NCI-H510A (cell line): ENCODE data around the gene IMPA2.
"Not testable (repeated sequence)": the region's sequence is repeated elsewhere in the genome, so short reads cannot be mapped to it uniquely, and the experiment has no call there.

Source experiments
- DNase-seq: peaks from one replicate; lab custom pipeline; 2025; lab: John Stamatoyannopoulos, UW

Gene IMPA2

GRCh38 chr18:11981192-11981542 is at the start of gene IMPA2:
Gene IMPA2, plus strand, starts transcription at chr18:11981507. Its CDS starts 163 bp downstream, at chr18:11981670.
- no peak for DNase-seq

DNA sequence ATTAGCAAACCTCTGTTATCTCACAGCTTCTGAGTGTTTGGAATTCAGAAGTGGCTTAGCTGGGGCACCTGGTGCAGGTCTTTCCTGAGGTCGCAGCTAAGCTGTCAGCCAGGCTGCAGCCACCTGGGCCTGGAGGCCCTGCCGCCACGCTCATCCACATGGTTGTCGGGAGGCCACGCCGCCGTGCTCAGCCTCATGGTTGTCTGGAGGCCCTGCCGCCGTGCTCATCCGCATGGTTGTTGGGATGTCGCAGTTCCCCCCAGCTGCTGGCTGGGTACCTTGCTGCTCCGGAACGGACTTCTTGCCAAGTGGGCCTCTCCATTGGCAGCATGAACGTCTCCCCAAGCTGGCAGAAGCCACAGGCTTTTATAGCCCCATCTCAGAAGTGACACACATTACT is 48.9 kb upstream of the IMPA2 start:
- DNase-seq: no peak

DNA sequence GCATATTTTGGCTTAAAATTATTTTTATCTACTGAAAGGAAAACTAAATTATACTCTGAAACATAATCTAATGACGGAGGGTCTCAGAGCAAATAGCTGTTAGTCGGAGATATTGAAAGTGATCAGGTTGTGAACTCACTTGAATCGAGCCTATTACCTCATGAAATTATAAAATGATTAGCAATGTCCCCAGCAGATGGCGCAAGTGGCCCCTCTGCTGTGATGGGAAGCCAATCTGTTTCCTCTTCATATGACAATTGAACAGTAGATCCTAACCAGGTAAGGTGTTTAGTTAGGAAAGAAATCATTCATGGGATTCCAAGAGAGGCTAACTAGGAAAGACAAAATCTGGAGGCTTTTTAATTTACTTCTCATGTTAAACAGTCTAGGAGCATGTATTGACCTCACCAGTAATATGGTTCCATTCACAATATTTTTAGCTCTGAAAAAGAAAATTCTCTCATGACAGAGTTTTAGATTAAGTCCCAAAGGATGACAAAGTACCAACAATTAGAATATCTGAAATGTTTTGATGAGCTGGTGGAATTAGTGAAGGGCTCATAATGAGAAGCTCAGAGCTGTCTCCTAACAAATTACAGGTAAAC is 43.3 kb upstream of the IMPA2 start:
- DNase-seq: peak; percentile 22

- no peak for DNase-seq
Observed at GRCh38 chr18:11940956-11941355, 40.4 kb upstream of the IMPA2 start.

DNA sequence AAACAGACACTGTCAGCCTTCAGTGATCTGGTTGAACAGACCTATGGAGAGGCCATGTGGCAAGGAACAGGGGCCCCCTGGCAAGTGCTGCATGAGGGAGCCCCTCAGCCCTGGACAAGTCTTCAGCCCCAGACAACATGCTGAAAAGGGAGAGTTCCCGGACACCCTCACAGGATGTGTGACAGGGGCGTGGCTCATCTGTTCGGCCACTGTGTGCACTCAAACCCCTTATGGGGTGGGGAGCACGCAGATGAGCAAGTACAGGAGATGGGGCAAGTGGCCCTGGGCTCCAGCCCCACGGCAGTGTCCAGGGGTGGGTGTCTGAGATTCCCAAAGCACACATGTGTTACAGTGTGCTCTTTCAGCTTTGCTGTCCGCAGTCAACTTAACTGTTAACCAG is 37.8 kb upstream of the IMPA2 start:
- DNase-seq: no peak

DNA sequence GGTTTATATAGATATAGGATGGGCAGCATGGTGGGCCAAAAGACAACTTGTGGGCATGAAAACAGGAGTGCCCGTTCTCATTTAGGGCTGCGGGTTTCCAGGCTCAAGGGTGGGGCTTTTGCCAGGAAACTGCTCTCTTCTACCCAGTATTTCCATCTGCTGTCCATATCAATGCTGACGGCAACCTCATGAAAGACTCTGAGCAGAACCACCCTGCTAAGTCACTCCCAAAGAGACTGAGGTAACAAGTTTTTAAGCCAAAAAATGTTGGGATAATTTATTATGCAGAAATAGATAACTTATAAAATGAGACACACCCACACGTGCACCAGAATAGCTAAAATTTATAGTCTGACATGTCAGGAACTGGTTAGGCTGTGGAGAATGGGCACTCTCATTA is 37.1 kb upstream of the IMPA2 start:
- DNase-seq: no peak

- no peak for DNase-seq
Observed at GRCh38 chr18:11944786-11945185, 36.5 kb upstream of the IMPA2 start.

DNA sequence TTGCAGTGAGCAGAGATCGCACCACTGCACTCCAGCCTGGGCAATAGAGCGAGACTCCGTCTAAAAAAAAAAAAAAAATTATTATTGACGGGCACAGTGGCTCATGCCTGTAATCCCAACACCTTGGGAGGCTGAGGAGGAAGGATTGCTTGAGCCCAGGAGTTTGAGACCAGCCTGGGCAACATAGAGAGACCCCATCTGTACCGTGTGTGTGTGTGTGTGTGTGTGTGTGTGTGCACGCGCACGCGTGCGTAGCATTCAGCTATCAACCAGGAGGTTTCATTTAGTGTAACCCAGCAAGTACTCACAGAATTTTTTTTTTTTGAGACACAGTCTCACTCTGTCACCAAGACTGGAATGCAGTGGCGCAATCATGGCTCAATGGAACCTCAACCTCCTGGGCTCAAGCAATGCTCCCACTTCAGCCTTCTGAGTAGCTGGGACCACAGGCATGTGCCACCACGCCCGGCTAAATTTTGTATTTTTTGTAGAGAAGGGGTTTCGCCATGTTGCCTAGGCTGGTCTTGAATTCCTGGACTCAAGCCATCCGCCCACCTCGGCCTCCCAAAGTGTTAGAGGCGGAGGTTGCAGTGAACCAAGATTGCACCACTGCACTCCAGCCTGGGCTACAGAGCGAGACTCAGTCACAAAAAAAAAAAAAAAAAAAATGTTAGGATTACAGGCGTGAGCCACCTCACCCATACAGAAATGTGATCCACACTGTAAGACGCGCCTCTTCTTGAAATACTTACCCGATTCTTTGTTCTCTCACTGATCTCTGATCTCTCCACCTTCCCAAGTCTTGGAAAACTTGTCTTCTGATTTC is 35.3 kb upstream of the IMPA2 start:
- DNase-seq: not testable (repeated sequence)

DNA sequence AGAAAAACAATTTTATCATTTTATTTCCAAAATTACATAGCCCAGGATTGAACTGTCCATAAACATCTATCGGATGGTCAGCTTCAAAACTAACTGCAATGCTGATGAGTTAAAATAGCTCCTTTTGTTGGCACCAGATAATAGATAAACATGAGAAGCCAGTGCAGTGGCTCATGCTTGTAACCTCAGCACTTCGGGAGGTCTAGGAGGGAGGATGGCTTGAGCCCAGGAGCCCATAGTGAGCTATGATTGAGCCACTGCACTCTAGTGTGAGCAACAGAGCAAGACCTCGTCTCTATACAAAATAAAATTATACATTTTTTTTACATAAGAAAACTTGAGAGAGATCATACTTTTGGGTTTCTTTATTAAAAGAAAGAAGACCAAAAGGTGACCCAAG is 34.6 kb upstream of the IMPA2 start:
- DNase-seq: peak; percentile 8

DNA sequence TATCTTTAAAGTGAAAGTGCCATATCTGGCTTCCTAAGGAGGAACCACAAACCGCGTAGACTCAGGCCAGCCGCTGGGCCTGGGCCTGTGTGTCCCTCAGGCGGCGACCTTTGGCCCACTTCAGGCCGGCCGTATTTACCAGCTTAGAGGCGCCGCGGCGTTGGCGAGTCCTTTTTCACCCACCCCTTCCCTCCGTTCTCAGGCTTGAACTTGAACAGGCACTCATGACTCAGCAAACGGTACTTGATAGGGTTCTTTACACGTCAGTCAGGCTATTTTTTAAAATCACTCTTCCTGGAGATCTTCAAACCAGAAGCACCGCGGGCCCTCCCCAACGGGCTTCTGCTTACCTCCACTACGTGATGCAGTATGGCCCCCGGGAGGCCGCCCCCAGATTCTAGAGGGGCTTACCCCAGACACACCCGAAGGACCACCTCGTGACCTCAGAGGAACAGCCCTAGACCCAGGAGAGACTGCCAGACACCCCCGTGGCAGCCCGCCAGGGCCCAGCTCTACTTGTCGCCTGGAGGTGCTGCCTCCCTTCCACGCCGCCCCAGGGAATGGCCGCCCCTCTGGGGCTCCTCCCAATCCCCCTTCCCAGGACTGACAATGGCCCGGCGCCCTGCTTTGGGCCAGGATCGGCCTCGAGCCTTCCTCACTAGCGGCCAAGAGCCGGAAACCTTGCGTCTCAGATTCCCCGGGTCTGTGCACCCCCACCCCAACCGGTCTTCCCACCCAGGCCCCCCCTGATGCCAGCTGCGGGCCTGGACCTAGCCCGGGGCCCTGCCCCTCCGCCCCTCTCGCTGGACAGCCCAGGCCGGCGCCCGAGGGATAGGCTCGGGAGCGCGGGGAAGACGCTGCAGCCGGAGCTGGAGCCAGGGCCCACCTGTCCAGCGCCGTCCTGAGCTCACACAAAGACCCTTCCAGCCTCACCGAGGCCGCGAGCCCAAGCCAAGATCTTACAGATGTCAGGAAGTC is 33.8 kb upstream of the IMPA2 start:
- DNase-seq: peak; percentile 67

- DNase-seq: no peak
Observed at GRCh38 chr18:11948852-11949523, 32.3 kb upstream of the IMPA2 start.

DNA sequence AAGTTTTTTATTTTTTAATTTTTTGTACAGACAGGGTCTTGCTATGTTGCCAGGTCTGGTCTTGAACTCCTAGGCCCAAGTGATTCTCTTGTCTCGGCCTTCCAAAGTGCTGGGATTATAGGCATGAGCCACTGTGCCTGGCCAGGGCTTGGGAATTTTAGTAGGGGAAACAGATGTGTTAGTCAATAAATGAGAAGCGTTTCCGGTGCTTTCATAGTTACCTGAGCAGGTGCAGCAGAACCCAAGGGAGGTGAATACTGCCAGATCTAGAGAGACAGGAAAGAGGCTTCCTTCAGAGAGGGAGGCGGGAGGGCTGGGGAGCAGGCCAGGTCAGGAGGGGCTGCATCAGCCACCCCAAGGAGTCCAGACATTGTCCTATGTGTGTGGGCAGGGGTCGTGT is 30.5 kb upstream of the IMPA2 start:
- peak; percentile 30 for DNase-seq

DNA sequence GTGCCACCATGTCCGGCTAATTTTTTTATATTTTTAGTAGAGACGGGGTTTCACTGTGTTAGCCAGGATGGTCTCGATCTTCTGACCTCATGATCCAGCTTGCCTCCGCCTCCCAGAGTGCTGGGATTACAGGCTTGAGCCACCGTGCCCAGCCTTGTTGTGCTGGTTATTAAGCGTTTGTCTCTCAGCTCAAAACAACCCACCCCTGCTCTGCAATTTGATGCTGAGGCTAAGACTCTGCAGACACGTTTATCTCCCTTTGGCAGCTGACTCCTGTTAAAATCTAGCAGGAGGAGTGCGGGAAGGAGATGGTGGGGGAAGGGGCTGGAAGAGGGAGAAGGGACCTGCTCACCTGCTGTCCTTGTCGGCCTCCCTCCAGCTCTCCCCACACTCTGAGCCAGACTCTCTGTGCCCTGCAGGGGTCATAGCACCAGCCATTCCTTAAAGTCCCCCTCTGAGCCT is 29.9 kb upstream of the IMPA2 start:
- DNase-seq: no peak

- DNase-seq: no peak
Observed at GRCh38 chr18:11953113-11953512, 28.2 kb upstream of the IMPA2 start.

- no peak for DNase-seq
Observed at GRCh38 chr18:11955239-11956029, 25.9 kb upstream of the IMPA2 start.

DNA sequence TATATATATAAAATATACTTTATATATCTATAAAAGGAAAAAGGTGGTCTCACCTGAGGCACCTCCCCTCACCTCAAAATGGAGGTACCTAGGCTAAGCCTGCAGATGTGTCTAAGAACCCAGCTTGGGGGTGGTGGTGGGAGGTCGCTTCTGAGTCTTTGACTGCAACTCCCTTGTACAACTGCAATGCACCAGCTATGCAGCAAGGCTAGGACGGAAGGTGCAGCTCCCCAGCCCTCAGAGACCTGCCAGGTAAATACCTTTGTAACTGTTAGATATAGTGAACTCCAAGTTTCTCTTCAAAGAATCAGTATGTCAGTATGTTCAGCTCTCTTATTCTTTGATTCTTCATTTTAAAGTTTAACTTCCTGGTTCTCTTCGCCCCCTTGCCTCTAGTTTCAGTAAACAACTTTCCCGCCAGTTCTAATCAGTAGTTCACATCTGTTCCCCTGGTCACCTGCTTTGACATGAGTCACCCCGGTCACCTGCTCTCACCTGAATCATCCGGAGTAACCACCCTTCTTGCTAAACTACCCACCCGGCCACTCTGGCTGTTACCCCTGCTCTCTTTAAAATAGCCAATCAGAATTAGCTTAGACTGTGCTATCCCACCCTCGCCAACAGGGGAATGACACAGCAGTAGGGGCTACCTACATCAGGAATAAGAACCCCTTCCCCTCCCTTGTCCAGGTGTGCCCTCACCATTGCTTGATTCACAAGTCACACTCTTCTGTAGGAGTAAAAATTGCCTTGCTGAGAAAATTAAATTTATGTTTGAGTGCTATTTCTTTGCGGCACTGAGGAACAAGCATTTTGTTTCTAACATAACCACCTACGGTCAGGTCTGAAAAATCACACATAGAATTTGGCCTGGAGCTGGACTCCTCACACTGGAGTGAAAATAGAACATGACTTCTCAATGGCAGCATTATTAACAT is 24.7 kb upstream of the IMPA2 start:
- DNase-seq: no peak

- DNase-seq: no peak
Observed at GRCh38 chr18:11957636-11958035, 23.7 kb upstream of the IMPA2 start.

GRCh38 chr18:11959651-11960050 is 21.7 kb upstream of the IMPA2 start:
- not testable (repeated sequence) for DNase-seq

DNA sequence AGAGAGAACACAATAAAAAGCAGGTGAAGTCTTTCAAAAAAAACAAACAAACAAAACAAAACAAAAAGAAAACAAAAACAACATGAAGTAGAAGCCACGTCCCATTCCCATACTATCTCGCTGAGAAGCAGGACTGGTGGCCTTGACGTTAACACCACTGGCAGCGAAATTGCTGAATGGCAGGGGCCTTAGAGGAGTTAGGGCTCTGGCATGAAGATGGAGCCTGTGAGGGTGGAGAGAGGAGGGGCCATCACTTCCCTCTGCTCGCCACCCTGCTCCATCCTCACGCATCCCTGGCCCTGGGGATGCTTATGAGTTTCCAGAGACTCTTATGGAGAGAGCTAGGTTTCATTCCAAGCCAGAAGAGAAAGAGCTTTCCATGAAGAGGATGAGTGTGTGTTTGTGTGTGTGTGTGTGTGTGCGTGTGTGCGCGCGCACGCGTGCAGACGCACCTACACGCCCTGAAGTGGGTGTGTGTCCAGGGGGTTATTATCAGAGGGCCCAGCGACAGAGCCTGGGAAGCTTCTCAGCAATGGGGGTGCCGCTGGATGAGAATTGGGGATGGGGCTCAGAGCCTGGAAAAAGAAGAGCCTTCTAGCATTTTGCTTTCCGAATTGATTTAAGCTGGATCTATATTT is 20.4 kb upstream of the IMPA2 start:
- DNase-seq: no peak
